ENCODE measurements around the gene ITPR1.

ITPR1 gene

DNA sequence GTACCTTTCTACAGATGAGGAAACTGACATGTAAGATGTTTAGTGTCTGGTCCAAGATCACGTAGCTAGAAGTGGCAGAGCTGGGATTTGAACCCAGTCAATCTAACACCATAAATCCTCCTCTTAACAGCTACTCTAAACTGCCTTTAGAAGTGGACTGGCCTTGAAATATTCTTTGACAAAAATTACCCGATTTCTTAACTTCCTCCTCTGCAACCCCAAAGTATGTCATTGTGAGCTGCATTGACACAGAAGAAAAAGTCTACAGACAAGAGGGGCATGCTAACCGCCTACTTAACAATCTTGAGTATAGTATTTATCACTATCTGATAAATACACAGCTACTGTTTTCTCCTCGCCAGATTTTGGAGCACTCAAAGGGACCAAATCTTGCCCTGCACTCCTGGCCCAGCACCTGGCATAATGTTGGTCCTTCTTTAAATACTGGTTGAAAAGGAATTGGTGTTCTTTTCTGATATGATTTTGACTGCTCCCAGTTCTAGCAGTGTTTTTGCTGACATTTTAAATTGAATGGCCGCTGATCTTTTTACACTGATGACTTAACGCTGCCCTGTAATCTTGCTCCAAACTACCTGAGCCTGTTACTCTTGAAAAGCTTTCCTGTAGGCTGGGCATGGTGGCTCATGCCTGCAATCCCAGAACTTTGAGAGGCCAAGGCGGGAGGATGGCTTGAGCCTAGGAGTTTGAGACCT lies 36.9 kb downstream of the ITPR1 start:
- peaks cover 51% of the 10 kb centered on the region for H3K4me1 Mint-ChIP-seq (ENCODE audit: low read depth)
- no peak overlapping the region for H3K4me3 Mint-ChIP-seq
- H3K36me3 Mint-ChIP-seq (ENCODE audit: low read depth) = peaks cover 22% of the 10 kb centered on the region
- H3K27me3 Mint-ChIP-seq = no peaks in the 10 kb centered on the region
- H3K9me3 Mint-ChIP-seq = no peaks in the 10 kb centered on the region
- H3K27ac Mint-ChIP-seq = peak overlapping the region; percentile 7

GRCh38 chr3:4531478-4532025 lies 38.4 kb downstream of the ITPR1 start:
- Mint-ChIP-seq H3K27ac (no peak overlapping the region), H3K36me3 (ENCODE audit: low read depth) (peaks cover 24% of the 10 kb centered on the region), H3K9me3 (no peaks in the 10 kb centered on the region), H3K27me3 (no peaks in the 10 kb centered on the region), H3K4me3 (no peak overlapping the region), H3K4me1 (ENCODE audit: low read depth) (peaks cover 48% of the 10 kb centered on the region)

DNA sequence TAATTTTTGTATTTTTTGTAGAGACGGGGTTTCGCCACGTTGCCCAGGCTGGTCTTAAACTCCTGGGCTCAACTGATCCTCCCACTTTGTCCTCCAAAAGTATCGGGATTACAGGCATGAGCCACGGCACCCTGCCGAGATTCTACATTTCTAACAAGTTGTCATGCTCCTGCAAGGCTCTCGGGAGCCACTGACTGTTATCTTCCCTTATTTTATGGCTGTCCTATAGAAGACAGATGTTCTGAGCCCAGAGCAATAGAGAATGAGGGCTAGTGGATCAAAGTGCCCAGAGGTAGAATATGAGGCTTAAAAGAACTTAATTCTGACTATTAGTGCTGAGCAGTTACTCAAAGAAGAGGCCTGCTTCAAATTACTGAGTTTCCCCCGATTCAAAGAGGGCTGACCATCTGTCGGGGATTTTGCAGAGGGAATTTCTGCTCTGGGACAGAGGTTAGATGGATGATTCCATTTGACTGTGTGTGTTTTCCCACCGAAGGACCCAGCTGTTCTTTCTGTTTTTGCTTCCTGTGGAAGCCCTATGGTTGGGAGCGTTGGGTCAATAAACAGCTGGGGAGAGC lies 39.5 kb downstream of the ITPR1 start:
- peaks cover 30% of the 10 kb centered on the region for H3K36me3 Mint-ChIP-seq (ENCODE audit: low read depth)
- no peaks in the 10 kb centered on the region for H3K9me3 Mint-ChIP-seq
- H3K27ac Mint-ChIP-seq = no peak overlapping the region
- no peaks in the 10 kb centered on the region for H3K27me3 Mint-ChIP-seq
- H3K4me3 Mint-ChIP-seq = no peak overlapping the region
- peaks cover 51% of the 10 kb centered on the region for H3K4me1 Mint-ChIP-seq (ENCODE audit: low read depth)

DNA sequence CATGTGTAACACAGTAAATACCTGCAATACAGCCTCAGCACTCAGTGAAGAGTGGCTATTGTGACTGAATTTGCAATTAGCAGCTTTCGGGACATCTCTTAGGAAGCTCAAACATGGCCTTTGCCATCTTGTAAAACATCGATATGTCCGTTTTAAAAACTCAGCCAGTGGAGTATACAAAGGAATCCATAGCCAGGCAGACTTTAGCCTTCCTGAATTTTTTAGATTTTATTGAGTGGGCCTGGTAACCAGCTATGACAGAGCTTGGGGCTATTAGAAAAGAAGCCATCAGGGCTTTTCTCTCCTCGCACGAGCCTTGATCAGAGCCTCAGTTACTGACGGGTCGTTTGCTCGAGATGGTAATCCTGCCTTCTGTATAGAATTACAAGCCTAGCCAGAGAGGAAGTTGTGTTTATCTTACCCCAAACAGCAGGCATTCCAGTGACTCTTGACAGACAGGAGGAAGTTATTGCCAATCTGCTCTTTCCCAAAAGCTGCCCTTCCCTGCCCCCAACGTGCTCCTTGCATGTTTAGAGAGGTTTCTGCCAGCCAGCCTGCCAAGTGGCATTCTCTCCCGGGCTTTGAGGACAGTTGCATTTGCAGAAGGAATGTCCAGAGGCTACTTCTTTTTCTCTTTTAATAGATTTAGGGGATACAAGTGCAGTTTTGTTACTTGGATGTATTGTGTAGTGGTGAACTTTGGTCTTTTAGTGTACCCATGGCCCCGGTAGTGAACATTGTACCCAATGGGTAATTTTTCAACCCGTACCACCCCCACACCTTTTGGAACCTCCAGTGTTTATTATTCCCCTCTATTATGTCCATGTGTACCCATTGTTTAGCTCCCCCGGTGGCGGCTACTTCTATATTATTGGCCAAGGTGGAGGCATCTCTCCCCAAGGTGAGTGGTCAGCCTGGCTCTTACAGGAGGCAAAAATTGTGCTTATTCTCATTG lies 40.6 kb downstream of the ITPR1 start:
- H3K27ac Mint-ChIP-seq = no peak overlapping the region
- H3K27me3 Mint-ChIP-seq = no peaks in the 10 kb centered on the region
- peaks cover 40% of the 10 kb centered on the region for H3K36me3 Mint-ChIP-seq (ENCODE audit: low read depth)
- H3K4me1 Mint-ChIP-seq (ENCODE audit: low read depth) = peaks cover 54% of the 10 kb centered on the region
- H3K9me3 Mint-ChIP-seq = no peaks in the 10 kb centered on the region
- no peak overlapping the region for H3K4me3 Mint-ChIP-seq

GRCh38 chr3:4534906-4535305 lies 41.8 kb downstream of the ITPR1 start:
- Mint-ChIP-seq H3K9me3 (peaks cover 4% of the 10 kb centered on the region), H3K36me3 (ENCODE audit: low read depth) (peaks cover 47% of the 10 kb centered on the region)

GRCh38 chr3:4536260-4536659 lies 43.1 kb downstream of the ITPR1 start:
- H3K4me1 Mint-ChIP-seq (ENCODE audit: low read depth) = peaks cover 45% of the 10 kb centered on the region

More at GRCh38 chr3:4534906-4535305, 41.8 kb downstream of the ITPR1 start:
- Mint-ChIP-seq H3K27ac (no peak overlapping the region), H3K4me1 (ENCODE audit: low read depth) (peaks cover 49% of the 10 kb centered on the region), H3K4me3 (no peak overlapping the region), H3K27me3 (no peaks in the 10 kb centered on the region)

GRCh38 chr3:4540267-4540666 lies 47.1 kb downstream of the ITPR1 start:
- H3K27me3 Mint-ChIP-seq = no peaks in the 10 kb centered on the region
- no peak overlapping the region for H3K27ac Mint-ChIP-seq
- H3K9me3 Mint-ChIP-seq = peaks cover 4% of the 10 kb centered on the region
- peaks cover 47% of the 10 kb centered on the region for H3K36me3 Mint-ChIP-seq (ENCODE audit: low read depth)
- peaks cover 26% of the 10 kb centered on the region for H3K4me1 Mint-ChIP-seq (ENCODE audit: low read depth)
- H3K4me3 Mint-ChIP-seq = no peak overlapping the region

More at GRCh38 chr3:4536260-4536659, 43.1 kb downstream of the ITPR1 start:
- Mint-ChIP-seq H3K27ac (no peak overlapping the region), H3K36me3 (ENCODE audit: low read depth) (peaks cover 43% of the 10 kb centered on the region), H3K9me3 (peaks cover 4% of the 10 kb centered on the region), H3K4me3 (no peak overlapping the region), H3K27me3 (no peaks in the 10 kb centered on the region)

GRCh38 chr3:4543110-4543509 lies 50.0 kb downstream of the ITPR1 start:
- peaks cover 22% of the 10 kb centered on the region for H3K36me3 Mint-ChIP-seq (ENCODE audit: low read depth)
- peaks cover 30% of the 10 kb centered on the region for H3K4me1 Mint-ChIP-seq (ENCODE audit: low read depth)
- no peak overlapping the region for H3K27ac Mint-ChIP-seq
- no peaks in the 10 kb centered on the region for H3K27me3 Mint-ChIP-seq
- H3K4me3 Mint-ChIP-seq = no peak overlapping the region
- peaks cover 4% of the 10 kb centered on the region for H3K9me3 Mint-ChIP-seq

GRCh38 chr3:4546346-4547178 lies 53.4 kb downstream of the ITPR1 start:
- Mint-ChIP-seq H3K36me3 (ENCODE audit: low read depth) (peaks cover 29% of the 10 kb centered on the region), H3K4me1 (ENCODE audit: low read depth) (peaks cover 37% of the 10 kb centered on the region), H3K27ac (peak overlapping the region; percentile 50)

GRCh38 chr3:4547799-4548198 lies 54.7 kb downstream of the ITPR1 start:
- Mint-ChIP-seq H3K4me3 (no peak overlapping the region), H3K27ac (no peak overlapping the region), H3K36me3 (ENCODE audit: low read depth) (peaks cover 25% of the 10 kb centered on the region), H3K9me3 (no peaks in the 10 kb centered on the region), H3K4me1 (ENCODE audit: low read depth) (peaks cover 34% of the 10 kb centered on the region), H3K27me3 (no peaks in the 10 kb centered on the region)

More at GRCh38 chr3:4546346-4547178, 53.4 kb downstream of the ITPR1 start:
- no peaks in the 10 kb centered on the region for H3K27me3 Mint-ChIP-seq
- H3K9me3 Mint-ChIP-seq = no peaks in the 10 kb centered on the region
- H3K4me3 Mint-ChIP-seq = no peak overlapping the region

DNA sequence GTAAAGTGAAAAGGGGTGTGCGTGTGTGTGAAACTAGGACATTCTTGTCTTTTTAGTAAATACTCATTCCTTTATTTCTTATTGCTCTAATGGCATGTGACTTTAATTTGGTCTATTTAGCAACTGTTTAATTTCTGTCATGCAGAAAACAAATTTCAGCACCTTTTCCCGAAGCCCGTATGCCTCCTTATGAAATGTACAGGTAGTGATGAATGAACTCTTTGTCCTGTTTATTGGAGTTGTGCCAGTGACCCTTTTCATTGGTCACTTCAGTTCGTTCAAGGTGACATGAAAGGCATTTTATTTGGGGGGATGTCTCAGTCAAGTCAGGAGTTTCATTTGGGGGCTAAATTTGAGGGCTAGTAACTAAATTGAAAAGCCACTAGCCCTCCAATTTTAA lies 55.2 kb downstream of the ITPR1 start:
- H3K4me1 Mint-ChIP-seq (ENCODE audit: low read depth) = peaks cover 35% of the 10 kb centered on the region
- no peaks in the 10 kb centered on the region for H3K27me3 Mint-ChIP-seq
- H3K36me3 Mint-ChIP-seq (ENCODE audit: low read depth) = peaks cover 29% of the 10 kb centered on the region
- H3K4me3 Mint-ChIP-seq = no peak overlapping the region
- no peak overlapping the region for H3K27ac Mint-ChIP-seq
- no peaks in the 10 kb centered on the region for H3K9me3 Mint-ChIP-seq

DNA sequence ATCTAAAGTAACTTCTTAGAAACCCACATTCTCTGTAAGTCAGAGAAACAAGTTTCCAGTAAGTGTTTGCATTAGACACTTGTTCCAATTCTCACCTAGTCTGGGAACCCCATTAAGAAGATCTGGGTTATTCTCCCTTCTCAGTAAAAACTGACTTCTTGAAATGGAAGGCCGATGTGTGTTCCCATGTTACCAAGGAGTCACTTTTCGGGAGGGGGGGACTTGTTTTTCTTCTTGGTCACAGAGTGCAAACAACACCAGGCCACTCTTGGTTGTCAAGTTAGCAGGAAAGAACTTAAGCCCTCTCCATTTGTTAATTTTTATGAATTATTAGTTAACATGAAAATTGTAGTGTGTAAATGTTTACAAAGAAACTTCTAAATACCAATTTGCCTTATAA lies 55.6 kb downstream of the ITPR1 start:
- Mint-ChIP-seq H3K27ac (no peak overlapping the region), H3K36me3 (ENCODE audit: low read depth) (peaks cover 29% of the 10 kb centered on the region), H3K9me3 (no peaks in the 10 kb centered on the region), H3K4me3 (no peak overlapping the region), H3K4me1 (ENCODE audit: low read depth) (peaks cover 34% of the 10 kb centered on the region), H3K27me3 (no peaks in the 10 kb centered on the region)

- Mint-ChIP-seq H3K36me3 (ENCODE audit: low read depth) (peaks cover 39% of the 10 kb centered on the region), H3K27me3 (no peaks in the 10 kb centered on the region), H3K27ac (no peak overlapping the region), H3K4me3 (no peak overlapping the region), H3K9me3 (no peaks in the 10 kb centered on the region), H3K4me1 (ENCODE audit: low read depth) (peaks cover 32% of the 10 kb centered on the region)
Measured at GRCh38 chr3:4549896-4550295, 56.7 kb downstream of the ITPR1 start.

DNA sequence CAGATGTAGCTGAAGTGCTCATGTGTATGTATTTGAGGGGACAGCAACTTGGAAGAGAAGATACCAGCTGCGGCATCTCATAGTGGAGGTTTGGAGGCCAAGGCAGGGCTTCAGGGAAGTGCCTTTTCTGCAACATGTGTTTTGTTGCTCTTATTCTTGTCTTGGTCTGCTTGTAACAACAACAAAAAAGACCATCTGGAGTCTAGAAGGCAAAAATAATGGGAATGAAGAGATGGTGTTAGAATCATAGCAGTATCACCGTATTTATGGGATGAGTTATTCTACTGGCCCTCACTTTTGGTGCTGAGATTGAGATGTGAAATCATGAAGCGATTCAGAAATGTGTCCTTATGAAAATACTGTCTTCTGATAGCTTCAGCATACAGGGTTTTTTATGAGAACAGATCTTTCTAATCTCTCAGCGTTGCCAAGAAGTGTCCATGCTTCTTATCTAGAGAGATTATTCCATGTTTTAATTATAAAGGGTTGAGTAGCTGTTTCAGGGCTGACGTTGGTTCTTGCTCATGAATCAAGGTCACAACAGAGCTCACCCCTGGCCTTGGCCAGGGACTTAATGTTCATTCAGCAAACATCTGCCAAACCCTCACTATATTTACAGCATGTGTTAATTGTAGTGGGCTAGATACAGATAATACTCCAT lies 58.0 kb downstream of the ITPR1 start:
- Mint-ChIP-seq H3K27ac (no peak overlapping the region), H3K9me3 (no peaks in the 10 kb centered on the region), H3K36me3 (ENCODE audit: low read depth) (peaks cover 44% of the 10 kb centered on the region), H3K4me3 (no peak overlapping the region), H3K4me1 (ENCODE audit: low read depth) (peaks cover 27% of the 10 kb centered on the region), H3K27me3 (no peaks in the 10 kb centered on the region)
